ENCODE measurements around the gene WNT9B. TPM values are rescaled to one million over a fixed set of nuclear protein-coding genes. Genes with fewer than 3 reads are reported as not detected.

The WNT9B gene
- total RNA-seq, 1 donor from 2014 or later: 2.0 TPM

DNA sequence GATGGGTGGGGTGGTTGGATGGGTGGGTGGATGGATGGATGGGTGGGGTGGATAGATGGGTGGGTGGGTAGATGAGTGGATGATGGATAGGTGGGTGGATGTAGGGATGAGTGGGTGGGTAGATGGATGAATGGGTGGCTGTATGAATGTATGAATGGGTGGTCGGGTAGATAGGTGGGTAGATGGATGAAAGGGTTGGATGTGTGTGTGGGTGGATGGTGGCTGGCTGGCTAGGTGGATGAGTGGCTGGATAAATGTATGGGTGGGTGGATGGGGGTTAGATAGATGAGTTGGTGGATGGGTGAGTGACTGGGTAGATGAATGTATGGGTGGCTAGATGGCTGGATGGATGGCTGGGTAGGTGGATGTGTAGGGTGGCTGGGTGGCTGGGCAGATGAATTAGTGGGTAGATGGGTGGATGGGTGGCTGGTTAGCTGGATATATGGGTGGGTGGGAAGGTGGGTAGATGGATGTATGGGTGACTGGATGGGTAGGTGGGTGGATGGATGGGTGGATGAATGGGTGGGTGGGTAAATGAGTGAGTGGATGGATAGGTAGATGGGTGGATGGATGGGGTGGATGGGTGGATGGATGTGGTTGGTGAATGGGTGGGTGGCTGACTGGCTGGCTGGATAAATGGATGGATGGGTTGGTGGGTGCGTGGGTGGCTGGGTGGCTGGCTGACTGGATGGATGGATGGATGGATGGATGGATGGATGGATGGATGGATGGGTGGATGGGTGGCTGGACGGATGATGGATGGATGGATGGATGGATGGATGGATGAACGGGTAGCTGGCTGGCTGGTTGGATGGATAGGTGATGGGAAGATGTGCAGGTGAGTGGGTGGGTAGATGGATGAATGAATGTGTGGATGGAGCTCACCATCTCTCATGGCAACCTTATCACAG is 52.6 kb downstream of the WNT9B start:
- H3K4me1 Mint-ChIP-seq: peaks cover 11% of the 10 kb centered on the region
- no peaks in the 10 kb centered on the region for H3K27me3 Mint-ChIP-seq (ENCODE audit: low read depth)
- no peaks in the 10 kb centered on the region for H3K36me3 Mint-ChIP-seq
- no peak for DNase-seq (ENCODE audit: low spot score in 2 of 2, unreplicated experiment in 2 of 2)
- TF ChIP-seq, protein P1, sequence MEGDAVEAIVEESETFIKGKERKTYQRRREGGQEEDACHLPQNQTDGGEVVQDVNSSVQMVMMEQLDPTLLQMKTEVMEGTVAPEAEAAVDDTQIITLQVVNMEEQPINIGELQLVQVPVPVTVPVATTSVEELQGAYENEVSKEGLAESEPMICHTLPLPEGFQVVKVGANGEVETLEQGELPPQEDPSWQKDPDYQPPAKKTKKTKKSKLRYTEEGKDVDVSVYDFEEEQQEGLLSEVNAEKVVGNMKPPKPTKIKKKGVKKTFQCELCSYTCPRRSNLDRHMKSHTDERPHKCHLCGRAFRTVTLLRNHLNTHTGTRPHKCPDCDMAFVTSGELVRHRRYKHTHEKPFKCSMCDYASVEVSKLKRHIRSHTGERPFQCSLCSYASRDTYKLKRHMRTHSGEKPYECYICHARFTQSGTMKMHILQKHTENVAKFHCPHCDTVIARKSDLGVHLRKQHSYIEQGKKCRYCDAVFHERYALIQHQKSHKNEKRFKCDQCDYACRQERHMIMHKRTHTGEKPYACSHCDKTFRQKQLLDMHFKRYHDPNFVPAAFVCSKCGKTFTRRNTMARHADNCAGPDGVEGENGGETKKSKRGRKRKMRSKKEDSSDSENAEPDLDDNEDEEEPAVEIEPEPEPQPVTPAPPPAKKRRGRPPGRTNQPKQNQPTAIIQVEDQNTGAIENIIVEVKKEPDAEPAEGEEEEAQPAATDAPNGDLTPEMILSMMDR (IDR thresholded peaks at IDR 0.05; ENCODE audit: unreplicated experiment): no peak
- H3K4me3 Mint-ChIP-seq: no peak overlapping the region
- no peaks in the 10 kb centered on the region for H3K9me3 Mint-ChIP-seq
- no peak overlapping the region for H3K27ac Mint-ChIP-seq

DNA sequence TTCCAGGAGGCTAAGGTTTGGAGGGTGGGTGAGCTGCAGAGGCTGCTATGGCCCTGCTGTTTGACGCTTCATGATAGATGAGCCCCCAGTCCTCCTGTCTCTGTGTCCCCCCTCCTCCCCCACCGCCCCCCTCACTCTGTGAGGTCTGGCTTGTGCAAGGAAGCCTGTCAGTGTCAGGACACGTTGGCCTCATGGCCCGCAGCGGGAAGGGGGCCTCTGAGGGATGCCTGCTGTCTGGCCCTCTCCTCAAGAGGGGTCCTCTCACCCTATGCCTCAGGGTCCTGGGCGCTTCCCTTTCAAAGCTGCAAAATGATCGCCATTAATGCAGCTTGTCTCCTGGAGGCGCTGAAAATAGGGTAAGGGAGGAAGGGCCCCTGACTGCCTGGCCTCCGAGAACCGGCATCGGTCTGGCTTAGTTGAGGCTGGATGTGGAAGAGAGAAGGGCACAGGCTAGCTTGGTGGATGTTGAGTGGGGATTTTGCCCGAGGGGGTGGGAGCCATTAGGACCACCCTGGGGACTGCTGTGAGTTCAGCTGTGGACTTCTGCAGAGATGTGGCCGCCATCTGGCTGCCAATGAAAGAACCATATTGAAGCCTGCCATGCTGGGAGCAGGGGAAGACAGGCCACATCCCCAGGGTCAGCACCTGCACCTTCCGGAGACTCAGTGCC is 56.8 kb downstream of the WNT9B start:
- Mint-ChIP-seq H3K9me3 (no peaks in the 10 kb centered on the region), H3K4me1 (peaks cover 5% of the 10 kb centered on the region), H3K36me3 (no peaks in the 10 kb centered on the region), H3K27me3 (ENCODE audit: low read depth) (no peaks in the 10 kb centered on the region), H3K4me3 (no peak overlapping the region), H3K27ac (no peak overlapping the region)
- TF ChIP-seq, protein P1 (IDR thresholded peaks at IDR 0.05; ENCODE audit: unreplicated experiment): no peak
- DNase-seq (ENCODE audit: low spot score in 2 of 2, unreplicated experiment in 2 of 2): no peak

DNA sequence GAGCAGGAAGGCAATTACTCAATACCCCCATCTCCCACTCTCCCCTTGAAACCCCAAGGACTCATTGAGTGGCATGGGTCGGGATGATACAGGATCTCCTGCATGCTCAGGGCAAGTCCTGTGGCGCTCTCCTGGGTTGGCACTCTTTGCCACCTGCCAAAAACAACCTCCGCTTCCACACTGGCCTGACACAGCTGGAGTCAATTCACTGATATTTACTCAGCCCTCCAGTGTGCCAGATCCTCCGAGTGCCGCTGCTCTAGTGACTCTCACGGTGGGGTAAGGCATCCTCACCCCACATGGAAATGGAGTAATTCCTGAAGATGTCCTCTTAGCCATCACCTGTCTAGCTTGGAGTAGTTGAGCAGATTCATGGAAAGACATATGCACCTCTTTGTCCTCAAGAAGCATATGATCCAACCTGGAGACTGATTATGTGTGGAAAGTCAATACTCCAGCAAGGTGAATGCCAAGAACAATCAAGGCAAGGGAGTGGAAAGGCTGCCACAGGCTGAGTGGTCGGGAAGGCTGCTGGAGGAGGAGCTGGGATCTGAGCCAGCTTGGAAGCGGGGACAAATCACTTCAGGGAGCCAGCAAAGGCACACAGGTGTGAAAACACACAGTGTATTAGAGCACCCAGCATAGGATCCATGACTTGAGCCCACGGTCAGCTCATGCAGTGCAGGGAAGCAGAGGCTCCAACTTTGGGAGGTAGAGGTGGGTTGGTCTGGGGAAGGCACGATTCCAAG is 59.0 kb downstream of the WNT9B start:
- Mint-ChIP-seq H3K27ac (no peak overlapping the region), H3K27me3 (ENCODE audit: low read depth) (no peaks in the 10 kb centered on the region), H3K4me1 (peaks cover 5% of the 10 kb centered on the region), H3K9me3 (no peaks in the 10 kb centered on the region), H3K36me3 (no peaks in the 10 kb centered on the region), H3K4me3 (no peak overlapping the region)
- TF ChIP-seq, protein P1 (IDR thresholded peaks at IDR 0.05; ENCODE audit: unreplicated experiment): no peak
- DNase-seq (ENCODE audit: low spot score in 2 of 2, unreplicated experiment in 2 of 2): no peak

DNA sequence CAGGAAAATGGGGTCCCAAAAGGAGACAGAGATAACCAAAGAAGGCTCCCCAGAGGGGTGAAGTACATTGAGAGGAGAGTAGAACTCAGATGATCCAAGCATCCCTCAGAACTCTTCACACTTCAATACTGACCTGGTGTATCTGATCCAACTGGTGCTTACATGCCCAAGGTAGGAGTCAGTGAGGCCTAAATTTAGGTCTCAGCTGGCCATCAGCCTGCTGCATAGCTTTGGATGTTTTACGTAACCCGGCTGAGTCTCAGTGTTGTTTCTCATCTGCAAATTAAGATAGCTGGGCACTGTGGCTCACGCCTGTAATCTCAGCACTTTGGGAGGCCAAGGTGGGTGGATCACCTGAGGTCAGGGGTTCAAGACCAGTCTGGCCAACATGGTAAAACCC is 59.9 kb downstream of the WNT9B start:
- H3K4me3 Mint-ChIP-seq: no peak overlapping the region
- H3K27ac Mint-ChIP-seq: no peak overlapping the region
- no peaks in the 10 kb centered on the region for H3K36me3 Mint-ChIP-seq
- DNase-seq (ENCODE audit: low spot score in 2 of 2, unreplicated experiment in 2 of 2): no peak
- peaks cover 5% of the 10 kb centered on the region for H3K4me1 Mint-ChIP-seq
- TF ChIP-seq, protein P1 (IDR thresholded peaks at IDR 0.05; ENCODE audit: unreplicated experiment): no peak
- no peaks in the 10 kb centered on the region for H3K27me3 Mint-ChIP-seq (ENCODE audit: low read depth)
- H3K9me3 Mint-ChIP-seq: no peaks in the 10 kb centered on the region

DNA sequence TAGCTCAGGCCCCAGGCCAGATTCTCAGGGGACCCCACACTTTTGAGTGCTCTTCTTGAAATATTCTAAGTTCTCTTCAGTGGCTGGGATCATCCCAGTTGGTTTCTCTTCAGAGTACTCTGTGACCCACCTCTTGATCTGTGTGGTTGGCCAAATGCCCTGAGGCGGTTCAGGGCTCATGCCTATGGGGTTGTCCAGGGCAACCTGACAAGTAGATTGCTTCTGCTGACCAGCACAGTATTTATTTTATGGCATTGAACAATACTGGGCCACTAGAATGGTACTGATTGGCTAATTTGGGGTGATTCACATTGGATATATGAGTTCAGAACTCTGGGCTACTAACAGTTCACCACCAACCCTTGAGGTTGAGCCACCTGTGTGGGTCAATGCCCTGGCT is 64.2 kb downstream of the WNT9B start:
- Mint-ChIP-seq H3K36me3 (peaks cover 3% of the 10 kb centered on the region), H3K27me3 (ENCODE audit: low read depth) (no peaks in the 10 kb centered on the region), H3K4me1 (no peaks in the 10 kb centered on the region), H3K4me3 (no peak overlapping the region), H3K9me3 (peaks cover 7% of the 10 kb centered on the region), H3K27ac (no peak overlapping the region)
- no peak for DNase-seq (ENCODE audit: low spot score in 2 of 2, unreplicated experiment in 2 of 2)
- TF ChIP-seq, protein P1 (IDR thresholded peaks at IDR 0.05; ENCODE audit: unreplicated experiment): no peak
